Stomach smooth muscle (tissue), 2 donors: ENCODE results near the gene GALR2.
A peak's percentile ranks its signal among the peaks of the same experiment; 100 is the strongest.
"Not testable (repeated sequence)": the region's sequence is repeated elsewhere in the genome, so short reads cannot be mapped to it uniquely, and the experiment has no call there.

ENCODE experiments used
- H3K27ac ChIP-seq: one replicate; pipeline ENCODE4 v1.7.0; 2013; ENCODE audit warnings: mild to moderate bottlenecking, low read length, inconsistent platforms
- H3K27me3 ChIP-seq, 2 donors: one replicate each; pipeline ENCODE4 v1.7.0; 2013; ENCODE audit warnings: low read length in 2 of 2; ENCODE audit not compliant: insufficient read depth in 2 of 2, control insufficient read depth in 1 of 2
- H3K36me3 ChIP-seq, 2 donors: one replicate each; pipeline ENCODE4 v1.7.0; 2013; ENCODE audit warnings: low read length in 2 of 2; ENCODE audit not compliant: control insufficient read depth in 2 of 2, insufficient read depth in 2 of 2
- H3K4me1 ChIP-seq: one replicate; pipeline ENCODE4 v1.7.0; 2013; ENCODE audit warnings: low read length; ENCODE audit not compliant: control insufficient read depth, insufficient read depth
- H3K4me3 ChIP-seq, 2 donors: one replicate each; pipeline ENCODE4 v1.7.0; 2013; ENCODE audit warnings: low read length in 2 of 2
- H3K9ac ChIP-seq, 2 donors: one replicate each; pipeline ENCODE4 v1.7.0; 2013; ENCODE audit warnings: low read length in 2 of 2, mild to moderate bottlenecking in 1 of 2
- H3K9me3 ChIP-seq, 2 donors: one replicate each; pipeline ENCODE4 v1.7.0; 2013; ENCODE audit warnings: low read length in 2 of 2; ENCODE audit not compliant: control insufficient read depth in 2 of 2
- donor health status: healthy.
- donor health status: Pancreatic carcinoma.

Gene GALR2

GRCh38 chr17:76050538-76051467 lies 23.8 kb upstream of the GALR2 start:
- H3K9ac ChIP-seq: no peak overlapping the region
- H3K4me3 ChIP-seq: no peak overlapping the region
- H3K9me3 ChIP-seq: no peaks in the 10 kb centered on the region
- no peaks in the 10 kb centered on the region for H3K4me1 ChIP-seq
- peaks cover 54 to 64% of the 10 kb centered on the region in 2 donors for H3K36me3 ChIP-seq
- no peak overlapping the region for H3K27ac ChIP-seq
- no peaks in the 10 kb centered on the region for H3K27me3 ChIP-seq

GRCh38 chr17:76051561-76051960 lies 23.0 kb upstream of the GALR2 start:
- no peak overlapping the region for H3K27ac ChIP-seq

GRCh38 chr17:76053246-76054111 lies 21.1 kb upstream of the GALR2 start:
- Histone ChIP-seq H3K9ac (no peak overlapping the region), H3K9me3 (no peaks in the 10 kb centered on the region), H3K4me1 (no peaks in the 10 kb centered on the region), H3K27me3 (no peaks in the 10 kb centered on the region), H3K4me3 (no peak overlapping the region), H3K27ac (no peak overlapping the region), H3K36me3 (peaks cover 54 to 62% of the 10 kb centered on the region in 2 donors)

More at GRCh38 chr17:76051561-76051960, 23.0 kb upstream of the GALR2 start:
- H3K4me1 ChIP-seq: no peaks in the 10 kb centered on the region
- peaks cover 54 to 66% of the 10 kb centered on the region in 2 donors for H3K36me3 ChIP-seq
- H3K9ac ChIP-seq: no peak overlapping the region
- H3K9me3 ChIP-seq: no peaks in the 10 kb centered on the region
- no peak overlapping the region for H3K4me3 ChIP-seq
- no peaks in the 10 kb centered on the region for H3K27me3 ChIP-seq

- no peaks in the 10 kb centered on the region for H3K4me1 ChIP-seq
- H3K9me3 ChIP-seq: no peaks in the 10 kb centered on the region
- peaks cover 54 to 62% of the 10 kb centered on the region in 2 donors for H3K36me3 ChIP-seq
- no peak overlapping the region for H3K4me3 ChIP-seq
- H3K9ac ChIP-seq: no peak overlapping the region
- H3K27ac ChIP-seq: no peak overlapping the region
- H3K27me3 ChIP-seq: no peaks in the 10 kb centered on the region
Measured at GRCh38 chr17:76054112-76054476, 20.5 kb upstream of the GALR2 start.

GRCh38 chr17:76056882-76057281 lies 17.7 kb upstream of the GALR2 start:
- no peaks in the 10 kb centered on the region for H3K4me1 ChIP-seq
- no peaks in the 10 kb centered on the region for H3K27me3 ChIP-seq
- H3K9me3 ChIP-seq: no peaks in the 10 kb centered on the region
- no peak overlapping the region for H3K9ac ChIP-seq
- H3K36me3 ChIP-seq: peaks cover 54 to 55% of the 10 kb centered on the region in 2 donors
- no peak overlapping the region for H3K4me3 ChIP-seq
- H3K27ac ChIP-seq: no peak overlapping the region

GRCh38 chr17:76058264-76058663 lies 16.3 kb upstream of the GALR2 start:
- H3K27ac ChIP-seq, H3K27me3 ChIP-seq: not testable (repeated sequence)
- peaks cover 53% of the 10 kb centered on the region in 2 donors for H3K36me3 ChIP-seq

GRCh38 chr17:76063875-76064546 lies 10.6 kb upstream of the GALR2 start:
- Histone ChIP-seq H3K36me3 (peaks cover 50 to 51% of the 10 kb centered on the region in 2 donors), H3K9me3 (no peaks in the 10 kb centered on the region)

More at GRCh38 chr17:76058264-76058663, 16.3 kb upstream of the GALR2 start:
- not testable (repeated sequence) for H3K4me3 ChIP-seq, H3K9me3 ChIP-seq, H3K4me1 ChIP-seq, H3K9ac ChIP-seq

GRCh38 chr17:76065775-76066174 lies 8.8 kb upstream of the GALR2 start:
- Histone ChIP-seq H3K4me3 (no peak overlapping the region), H3K27me3 (no peaks in the 10 kb centered on the region), H3K36me3 (peaks cover 41 to 46% of the 10 kb centered on the region in 2 donors), H3K4me1 (peaks cover 3% of the 10 kb centered on the region), H3K27ac (no peak overlapping the region), H3K9ac (no peak overlapping the region), H3K9me3 (no peaks in the 10 kb centered on the region)

More at GRCh38 chr17:76063875-76064546, 10.6 kb upstream of the GALR2 start:
- H3K9ac ChIP-seq: no peak overlapping the region
- H3K27ac ChIP-seq: no peak overlapping the region
- no peaks in the 10 kb centered on the region for H3K4me1 ChIP-seq
- no peaks in the 10 kb centered on the region for H3K27me3 ChIP-seq
- H3K4me3 ChIP-seq: no peak overlapping the region

- H3K4me1 ChIP-seq: peaks cover 48% of the 10 kb centered on the region
- H3K9me3 ChIP-seq: no peaks in the 10 kb centered on the region
- H3K9ac ChIP-seq: peak overlapping the region; percentile 82 to 99
- H3K4me3 ChIP-seq: peak overlapping the region; percentile 95 to 100
- H3K27ac ChIP-seq: peak overlapping the region; percentile 53
- H3K27me3 ChIP-seq: peaks cover 28 to 32% of the 10 kb centered on the region in 2 donors
- peaks cover 9 to 12% of the 10 kb centered on the region in 2 donors for H3K36me3 ChIP-seq
Measured at GRCh38 chr17:76071531-76072147, 2.9 kb upstream of the GALR2 start.
